Keratinocyte (primary cell): ENCODE results near the gene RIBC1.

Source experiments
- EZH2 ChIP-seq: IDR thresholded peaks from one replicate; pipeline ENCODE4 v1.6.1; 2012; ENCODE audit warnings: inconsistent platforms, mild to moderate bottlenecking, low read length, moderate library complexity
- TF ChIP-seq, protein P1 (sequence below), 3 experiments: IDR thresholded peaks in 1 of 3; conservative IDR thresholded peaks in 1 of 3; optimal IDR thresholded peaks in 1 of 3; 2 replicates in 2 of 3; 3 replicates in 1 of 3; pipeline versions ENCODE3 to v1.5.1; 2011; ENCODE audit warnings: low read length in 3 of 3, mild to moderate bottlenecking in 3 of 3, moderate library complexity in 2 of 3, control low read depth in 1 of 3, inconsistent platforms in 1 of 3; ENCODE audit not compliant: insufficient read depth in 2 of 3; ENCODE audit errors: extremely low read depth in 1 of 3

DNA sequence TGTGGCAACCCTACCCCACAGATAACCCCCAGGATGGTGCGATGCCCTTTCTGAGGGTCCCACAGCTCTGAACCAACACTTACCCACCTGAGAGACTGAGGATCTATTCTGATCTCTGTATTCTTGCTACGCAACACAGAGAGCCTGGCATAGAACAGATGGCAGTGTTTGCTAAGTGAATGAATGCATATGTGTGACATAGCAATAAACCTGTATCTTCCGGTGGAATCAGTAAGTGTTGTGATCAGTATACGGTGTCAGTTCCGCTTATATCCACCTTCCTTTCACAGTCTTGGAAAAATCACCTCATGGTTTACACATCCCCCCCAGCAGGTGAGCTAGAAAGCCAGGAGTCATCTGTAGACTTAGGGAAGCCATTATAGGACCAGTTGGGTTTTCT, 17.4 kb downstream of the RIBC1 start:
- TF ChIP-seq, protein P1, sequence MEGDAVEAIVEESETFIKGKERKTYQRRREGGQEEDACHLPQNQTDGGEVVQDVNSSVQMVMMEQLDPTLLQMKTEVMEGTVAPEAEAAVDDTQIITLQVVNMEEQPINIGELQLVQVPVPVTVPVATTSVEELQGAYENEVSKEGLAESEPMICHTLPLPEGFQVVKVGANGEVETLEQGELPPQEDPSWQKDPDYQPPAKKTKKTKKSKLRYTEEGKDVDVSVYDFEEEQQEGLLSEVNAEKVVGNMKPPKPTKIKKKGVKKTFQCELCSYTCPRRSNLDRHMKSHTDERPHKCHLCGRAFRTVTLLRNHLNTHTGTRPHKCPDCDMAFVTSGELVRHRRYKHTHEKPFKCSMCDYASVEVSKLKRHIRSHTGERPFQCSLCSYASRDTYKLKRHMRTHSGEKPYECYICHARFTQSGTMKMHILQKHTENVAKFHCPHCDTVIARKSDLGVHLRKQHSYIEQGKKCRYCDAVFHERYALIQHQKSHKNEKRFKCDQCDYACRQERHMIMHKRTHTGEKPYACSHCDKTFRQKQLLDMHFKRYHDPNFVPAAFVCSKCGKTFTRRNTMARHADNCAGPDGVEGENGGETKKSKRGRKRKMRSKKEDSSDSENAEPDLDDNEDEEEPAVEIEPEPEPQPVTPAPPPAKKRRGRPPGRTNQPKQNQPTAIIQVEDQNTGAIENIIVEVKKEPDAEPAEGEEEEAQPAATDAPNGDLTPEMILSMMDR (optimal IDR thresholded peaks at IDR 0.05 in 1 of 3, IDR thresholded peaks at IDR 0.05 in 1 of 3, conservative IDR thresholded peaks at IDR 0.05 in 1 of 3; ENCODE audit: extremely low read depth in 1 of 3, insufficient read depth in 2 of 3, low read length in 3 of 3), result no peak
- no peak for TF ChIP-seq EZH2
